Mesenchymal stem cell (in vitro differentiated cells and primary cell): ENCODE results near the gene ZMPSTE24.
A peak's percentile ranks its signal among the peaks of the same experiment; 100 is the strongest.
"Not testable (repeated sequence)": the region's sequence is repeated elsewhere in the genome, so short reads cannot be mapped to it uniquely, and the experiment has no call there.

Experiments
- DNase-seq: peaks from one replicate; pipeline ENCODE4 v3.0.0-alpha.2; 2013
- H2AFZ ChIP-seq: one replicate; pipeline ENCODE4 v1.6.1; 2013; ENCODE audit warnings: low read depth, mild to moderate bottlenecking, control low read depth, inconsistent platforms, low read length, moderate library complexity
- H2AK5ac ChIP-seq: 2 replicates; pipeline ENCODE4 v1.6.1; 2013; ENCODE audit warnings: low read length, moderate library complexity, mild to moderate bottlenecking, inconsistent platforms; ENCODE audit not compliant: severe bottlenecking
- H2BK120ac ChIP-seq: one replicate; pipeline ENCODE4 v1.6.1; 2013; ENCODE audit warnings: low read depth, mild to moderate bottlenecking, inconsistent platforms, low read length, moderate library complexity
- H2BK12ac ChIP-seq, 2 experiments: one replicate each; pipeline ENCODE4 v1.6.1; 2013; ENCODE audit warnings: inconsistent platforms in 2 of 2, low read length in 2 of 2, mild to moderate bottlenecking in 2 of 2, moderate library complexity in 2 of 2, control low read depth in 1 of 2
- H2BK15ac ChIP-seq: one replicate; pipeline ENCODE4 v1.6.1; 2013; ENCODE audit warnings: mild to moderate bottlenecking, low read depth, inconsistent platforms; ENCODE audit not compliant: poor library complexity, severe bottlenecking
- H2BK5ac ChIP-seq: 2 replicates; pipeline ENCODE4 v1.6.1; 2013; ENCODE audit warnings: low read depth, mild to moderate bottlenecking, low read length, control low read depth, inconsistent platforms; ENCODE audit not compliant: poor library complexity, severe bottlenecking
- H3K14ac ChIP-seq, 2 experiments: one replicate each; pipeline ENCODE4 v1.6.1; 2013; ENCODE audit warnings: inconsistent platforms in 2 of 2, low read length in 2 of 2, control low read depth in 1 of 2, mild to moderate bottlenecking in 1 of 2, moderate library complexity in 1 of 2
- H3K18ac ChIP-seq, 2 experiments: one replicate each; pipeline ENCODE4 v1.6.1; 2013; ENCODE audit warnings: inconsistent platforms in 2 of 2, low read length in 2 of 2, control low read depth in 1 of 2, low read depth in 1 of 2, mild to moderate bottlenecking in 1 of 2
- H3K23ac ChIP-seq, 2 experiments: one replicate each; pipeline ENCODE4 v1.6.1; 2013; ENCODE audit warnings: inconsistent platforms in 2 of 2, low read length in 2 of 2, mild to moderate bottlenecking in 2 of 2, moderate library complexity in 2 of 2, control low read depth in 1 of 2
- H3K27ac ChIP-seq: 2 replicates; pipeline ENCODE4 v1.5.1; 2013; ENCODE audit warnings: mild to moderate bottlenecking, moderate library complexity, low read length, control low read depth, inconsistent platforms; ENCODE audit not compliant: poor library complexity, severe bottlenecking
- H3K27me3 ChIP-seq, 2 experiments: 2 replicates each; pipeline versions ENCODE4 v1.6.1 to v1.7.0; 2013; ENCODE audit warnings: low read length in 2 of 2, mild to moderate bottlenecking in 2 of 2, moderate library complexity in 2 of 2, control low read depth in 1 of 2, inconsistent platforms in 1 of 2; ENCODE audit not compliant: control insufficient read depth in 1 of 2, insufficient read depth in 1 of 2
- H3K36me3 ChIP-seq, 2 experiments: 2 replicates each; pipeline versions ENCODE4 v1.6.1 to v1.7.0; 2013; ENCODE audit warnings: low read length in 2 of 2, control low read depth in 1 of 2, inconsistent platforms in 1 of 2, low read depth in 1 of 2, mild to moderate bottlenecking in 1 of 2; ENCODE audit not compliant: insufficient read depth in 2 of 2, control insufficient read depth in 1 of 2
- H3K4ac ChIP-seq, 2 experiments: one replicate each; pipeline ENCODE4 v1.6.1; 2013; ENCODE audit warnings: inconsistent platforms in 2 of 2, low read length in 2 of 2, mild to moderate bottlenecking in 2 of 2, moderate library complexity in 2 of 2, control low read depth in 1 of 2, low read depth in 1 of 2
- H3K4me1 ChIP-seq: 2 replicates; pipeline ENCODE4 v1.6.1; 2013; ENCODE audit warnings: low read depth, low read length, control low read depth; ENCODE audit not compliant: control insufficient read depth, insufficient read depth
- H3K4me2 ChIP-seq: 2 replicates; pipeline ENCODE4 v1.6.1; 2013; ENCODE audit warnings: low read length, mild to moderate bottlenecking, inconsistent platforms; ENCODE audit not compliant: poor library complexity, severe bottlenecking
- H3K4me3 ChIP-seq, 2 experiments: 2 replicates each; pipeline versions ENCODE4 v1.5.1 to v1.7.0; 2013; ENCODE audit warnings: low read length in 2 of 2, mild to moderate bottlenecking in 2 of 2, control low read depth in 1 of 2, low read depth in 1 of 2; ENCODE audit not compliant: insufficient read depth in 1 of 2
- H3K79me1 ChIP-seq: replicated peaks from 2 replicates; pipeline ENCODE4 v1.6.1; 2013; ENCODE audit warnings: mild to moderate bottlenecking, control low read depth, low read length, inconsistent platforms; ENCODE audit not compliant: poor library complexity, severe bottlenecking
- H3K9ac ChIP-seq: 2 replicates; pipeline ENCODE4 v1.7.0; 2013; ENCODE audit warnings: mild to moderate bottlenecking, low read length, moderate library complexity
- H3K9me3 ChIP-seq: 2 replicates; pipeline ENCODE4 v1.7.0; 2013; ENCODE audit warnings: mild to moderate bottlenecking, low read length; ENCODE audit not compliant: control insufficient read depth
- H4K8ac ChIP-seq: one replicate; pipeline ENCODE4 v1.6.1; 2013; ENCODE audit warnings: inconsistent platforms, mild to moderate bottlenecking, low read length, moderate library complexity
- H4K91ac ChIP-seq: one replicate; pipeline ENCODE4 v1.6.1; 2013; ENCODE audit warnings: mild to moderate bottlenecking, low read length, inconsistent platforms
- WGBS: methylation state at CpG from one replicate; pipeline ENCODE4 v1.1.7; 2013; ENCODE audit warnings: mixed read lengths; 5-methylcytosine and 5-hydroxymethylcytosine counted together

The ZMPSTE24 gene

DNA sequence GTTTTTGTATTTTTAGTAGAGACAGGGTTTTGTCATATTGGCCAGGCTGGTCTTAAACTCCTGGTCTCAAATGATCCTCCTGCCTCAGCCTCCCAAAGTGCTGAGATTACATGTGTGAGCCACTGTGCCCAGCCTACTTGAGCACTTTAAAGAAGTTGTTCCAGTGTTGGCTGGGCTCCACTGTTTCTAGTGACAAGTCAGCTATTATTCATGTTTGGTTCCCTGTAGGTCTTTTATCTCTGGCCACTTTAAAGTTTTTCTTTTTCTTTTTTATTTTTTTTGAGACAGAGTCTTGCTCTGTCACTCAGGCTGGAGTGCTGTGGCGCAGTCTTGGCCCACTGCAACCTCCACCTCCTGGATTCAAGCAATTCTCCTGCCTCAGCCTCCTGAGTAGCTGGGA, 73.4 kb downstream of the ZMPSTE24 start:
- H4K8ac ChIP-seq, H3K27me3 ChIP-seq, H3K79me1 ChIP-seq, H2BK120ac ChIP-seq, H2BK5ac ChIP-seq, H3K18ac ChIP-seq, H3K4me3 ChIP-seq, H2BK12ac ChIP-seq, H2AFZ ChIP-seq, H3K23ac ChIP-seq, H3K4me2 ChIP-seq, H3K36me3 ChIP-seq, H2BK15ac ChIP-seq, H3K9ac ChIP-seq, H3K4ac ChIP-seq, H3K27ac ChIP-seq, H4K91ac ChIP-seq, H3K9me3 ChIP-seq, H3K14ac ChIP-seq, H3K4me1 ChIP-seq, H2AK5ac ChIP-seq, DNase-seq: not testable (repeated sequence)
- WGBS, result no CpG with 5 or more reads among the region's 1 CpG

DNA sequence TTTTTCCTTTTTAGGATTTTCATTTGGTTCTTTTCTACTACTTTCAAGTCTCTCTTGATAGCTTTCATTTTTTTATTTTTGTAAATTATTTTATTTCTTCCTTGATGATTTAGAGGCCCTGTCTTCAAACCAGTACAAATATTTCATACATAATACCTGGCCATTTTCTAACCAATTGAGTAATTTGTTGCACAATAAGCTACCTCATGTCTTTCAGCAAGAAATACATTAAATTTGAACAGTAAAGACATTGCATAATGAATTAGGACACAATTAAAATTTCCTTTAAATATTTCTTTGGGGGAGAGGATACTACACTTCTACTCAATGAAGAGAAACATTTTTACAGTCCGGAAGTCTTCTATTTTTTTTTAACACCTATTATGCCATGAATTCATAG, 74.7 kb downstream of the ZMPSTE24 start:
- WGBS, result 93% methylated on average over 1 of the region's 1 CpG

DNA sequence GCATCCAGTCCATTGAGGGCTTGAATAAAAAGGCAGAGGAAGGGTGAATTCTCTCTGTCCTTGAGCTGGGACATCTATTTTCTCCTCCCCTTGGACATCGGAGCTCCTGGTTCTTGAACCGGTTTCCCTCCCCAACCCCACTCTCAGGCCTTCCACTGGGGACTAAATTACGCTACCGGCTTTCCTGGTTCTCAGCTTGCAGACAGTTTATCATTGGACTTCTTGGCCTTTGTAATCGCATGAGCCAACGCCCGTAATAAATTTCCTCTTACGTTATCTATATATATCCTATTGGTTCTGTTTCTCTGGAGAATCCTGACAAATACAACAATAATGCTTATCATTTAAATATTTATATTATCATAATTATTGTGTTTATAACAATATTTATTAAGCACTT, 79.4 kb downstream of the ZMPSTE24 start:
- Histone ChIP-seq H3K4me1 (no peaks in the 10 kb centered on the region), H3K36me3 (no peaks in the 10 kb centered on the region), H3K18ac (no peak overlapping the region), H3K27me3 (peaks cover 7 to 22% of the 10 kb centered on the region in 2 experiments), H2AFZ (no peak overlapping the region), H2AK5ac (no peak overlapping the region), H3K14ac (no peak overlapping the region), H3K9me3 (peaks cover 8% of the 10 kb centered on the region), H2BK120ac (no peak overlapping the region), H3K4ac (no peak overlapping the region), H2BK5ac (no peak overlapping the region), H2BK12ac (no peak overlapping the region), H3K23ac (no peak overlapping the region), H3K79me1 (no peaks in the 10 kb centered on the region), H3K4me3 (no peak overlapping the region), H2BK15ac (no peak overlapping the region), H4K91ac (no peak overlapping the region), H4K8ac (no peak overlapping the region), H3K27ac (no peak overlapping the region), H3K9ac (no peak overlapping the region), H3K4me2 (no peak overlapping the region)
- 91% methylated on average over 4 of the region's 8 CpGs for WGBS
- no peak for DNase-seq

More for the DNA sequence above, 74.7 kb downstream of the ZMPSTE24 start:
- no peak overlapping the region for H2AK5ac ChIP-seq
- no peak overlapping the region for H4K8ac ChIP-seq
- no peak for DNase-seq
- no peaks in the 10 kb centered on the region for H3K36me3 ChIP-seq
- no peak overlapping the region for H2BK120ac ChIP-seq
- no peaks in the 10 kb centered on the region for H3K79me1 ChIP-seq
- no peak overlapping the region for H3K4me3 ChIP-seq
- H3K18ac ChIP-seq, result no peak overlapping the region
- no peak overlapping the region for H3K27ac ChIP-seq
- H3K9ac ChIP-seq, result no peak overlapping the region
- no peak overlapping the region for H3K4me2 ChIP-seq
- no peak overlapping the region for H2BK12ac ChIP-seq
- no peaks in the 10 kb centered on the region for H3K9me3 ChIP-seq
- H2AFZ ChIP-seq, result no peak overlapping the region
- H3K23ac ChIP-seq, result no peak overlapping the region
- H3K14ac ChIP-seq, result no peak overlapping the region
- H3K4me1 ChIP-seq, result no peaks in the 10 kb centered on the region
- no peak overlapping the region for H2BK5ac ChIP-seq
- peaks cover 0 to 3% of the 10 kb centered on the region in 2 experiments for H3K27me3 ChIP-seq
- H2BK15ac ChIP-seq, result no peak overlapping the region
- no peak overlapping the region for H4K91ac ChIP-seq
- no peak overlapping the region for H3K4ac ChIP-seq

DNA sequence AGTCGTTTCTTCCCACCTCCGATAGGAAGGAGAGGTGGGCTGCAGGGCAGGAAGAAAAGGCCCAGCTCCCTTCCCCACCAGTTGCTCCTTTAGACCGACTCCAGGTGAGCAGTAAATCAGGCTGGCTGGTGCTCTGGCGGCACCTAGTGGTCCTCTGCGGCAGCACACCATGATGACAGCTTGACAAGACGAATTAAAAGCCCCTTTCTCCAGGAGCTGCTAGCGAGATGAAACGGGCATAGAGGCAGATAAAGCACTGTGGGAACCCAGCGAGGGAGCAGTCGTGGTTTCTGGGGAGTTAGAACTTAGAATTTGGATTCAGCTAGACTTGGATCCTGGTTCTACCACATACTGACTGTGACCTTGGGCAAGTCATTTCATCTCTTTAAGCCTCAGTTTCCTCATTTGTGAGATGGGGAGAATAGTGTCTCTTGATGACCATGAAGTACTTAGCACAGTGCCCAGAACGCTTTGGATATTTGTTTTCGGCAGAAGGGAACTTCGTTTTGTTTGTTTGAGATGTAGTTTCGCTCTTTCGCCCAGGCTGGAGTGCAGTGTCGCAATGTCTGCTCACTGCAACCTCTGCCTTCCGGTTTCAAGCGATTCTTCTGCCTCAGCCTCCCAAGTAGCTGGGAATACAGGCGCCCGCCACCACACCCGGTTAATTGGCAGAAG, 80.8 kb downstream of the ZMPSTE24 start:
- Histone ChIP-seq H3K18ac (no peak overlapping the region), H3K79me1 (no peaks in the 10 kb centered on the region), H2BK120ac (no peak overlapping the region), H3K4me1 (no peaks in the 10 kb centered on the region), H2BK15ac (no peak overlapping the region), H3K27ac (no peak overlapping the region), H3K14ac (no peak overlapping the region), H3K36me3 (no peaks in the 10 kb centered on the region), H3K4ac (no peak overlapping the region), H3K23ac (no peak overlapping the region), H2AK5ac (no peak overlapping the region), H3K4me3 (no peak overlapping the region), H2BK5ac (no peak overlapping the region), H2AFZ (no peak overlapping the region), H4K91ac (no peak overlapping the region), H2BK12ac (no peak overlapping the region), H3K9me3 (peaks cover 8% of the 10 kb centered on the region), H4K8ac (no peak overlapping the region), H3K9ac (peak overlapping the region; percentile 43), H3K4me2 (no peak overlapping the region), H3K27me3 (peaks cover 7 to 22% of the 10 kb centered on the region in 2 experiments)
- peak; percentile 78 for DNase-seq
- 37% methylated on average over 21 of the region's 21 CpGs for WGBS
